Ascending aorta (tissue), 2 donors: ENCODE results near the gene ATP13A3. TPM values are rescaled to one million over a fixed set of nuclear protein-coding genes. Genes with fewer than 3 reads are reported as not detected.

ENCODE experiments used
- DNase-seq, 2 donors: peaks; one replicate each; pipeline ENCODE4 v3.0.0-alpha.2; 2019; ENCODE audit warnings: low spot score in 2 of 2
- H3K27ac ChIP-seq, 2 donors: fragments of 200-600 bp; sonication (generic); one replicate each; pipeline ENCODE4 v1.5.1; 2016 to 2017; ENCODE audit warnings: mild to moderate bottlenecking in 1 of 2
- H3K27me3 ChIP-seq: fragments of 200-600 bp; sonication (generic); one replicate; pipeline ENCODE4 v1.5.1; 2017
- H3K36me3 ChIP-seq, 2 donors: fragments of 200-600 bp; sonication (generic); one replicate each; pipeline ENCODE4 v1.5.1; 2016
- H3K4me1 ChIP-seq, 2 donors: fragments of 200-600 bp; sonication (generic); one replicate each; pipeline ENCODE4 v1.5.1; 2016 to 2017; ENCODE audit warnings: mild to moderate bottlenecking in 1 of 2
- H3K4me3 ChIP-seq, 2 donors: fragments of 200-600 bp; sonication (generic); one replicate each; pipeline ENCODE4 v1.5.1; 2016 to 2017; ENCODE audit warnings: mild to moderate bottlenecking in 1 of 2
- H3K9me3 ChIP-seq, 2 donors: fragments of 200-600 bp; sonication (generic); one replicate each; pipeline ENCODE4 v1.5.1; 2016
- CTCF ChIP-seq, 3 experiments: fragments of 200-600 bp in 2 of 3; fragments of 450-650 bp in 1 of 3; sonication (generic) in 2 of 3; IDR thresholded peaks; one replicate each; pipeline ENCODE4 v1.5.1; 2016 to 2019; ENCODE audit warnings: antibody characterized with exemption in 3 of 3, mild to moderate bottlenecking in 1 of 3, moderate library complexity in 1 of 3
- intact Hi-C: fragments of 100-400 bp; cut with DNase I; formaldehyde crosslinking; loops from one replicate; pipeline ENCODE4 v1.15.1; 2023
- total RNA-seq: library from RNA; depleted of rRNA; stranded (reverse); fragments of >200 nt; gene quantifications from one replicate; pipeline ENCODE4 v1.1.0, GENCODE V29; 2016

The ATP13A3 gene
- total RNA-seq, 1 donor from 2014 or later = 53.6 TPM

- no peaks in the 10 kb centered on the region for H3K27me3 ChIP-seq
- no peaks in the 10 kb centered on the region for H3K36me3 ChIP-seq
- no peak for DNase-seq
- no peak overlapping the region for H3K4me3 ChIP-seq
- no peak overlapping the region for H3K27ac ChIP-seq
- H3K4me1 ChIP-seq = no peaks in the 10 kb centered on the region
- no peak for TF ChIP-seq CTCF (IDR thresholded peaks at IDR 0.05)
- intact Hi-C loops = no loop called here
- H3K9me3 ChIP-seq = no peaks in the 10 kb centered on the region
Measured at GRCh38 chr3:194367992-194368841, 118.6 kb downstream of the ATP13A3 start.

- intact Hi-C loops = no loop called here
- Histone ChIP-seq H3K4me3 (no peak overlapping the region), H3K9me3 (no peaks in the 10 kb centered on the region), H3K36me3 (no peaks in the 10 kb centered on the region), H3K27ac (no peak overlapping the region), H3K4me1 (no peaks in the 10 kb centered on the region), H3K27me3 (no peaks in the 10 kb centered on the region)
- DNase-seq = no peak
- no peak for TF ChIP-seq CTCF (IDR thresholded peaks at IDR 0.05)
Measured at GRCh38 chr3:194365978-194366490, 120.8 kb downstream of the ATP13A3 start.

- intact Hi-C loops = no loop called here
- no peaks in the 10 kb centered on the region for H3K27me3 ChIP-seq
- no peaks in the 10 kb centered on the region for H3K9me3 ChIP-seq
- no peaks in the 10 kb centered on the region for H3K4me1 ChIP-seq
- no peak for DNase-seq
- no peaks in the 10 kb centered on the region for H3K36me3 ChIP-seq
- no peak for TF ChIP-seq CTCF (IDR thresholded peaks at IDR 0.05)
- no peak overlapping the region for H3K4me3 ChIP-seq
- no peak overlapping the region for H3K27ac ChIP-seq
Measured at GRCh38 chr3:194365526-194365925, 121.3 kb downstream of the ATP13A3 start.

GRCh38 chr3:194364652-194365434 is 122.0 kb downstream of the ATP13A3 start:
- Histone ChIP-seq H3K9me3 (no peaks in the 10 kb centered on the region), H3K27ac (no peak overlapping the region), H3K36me3 (no peaks in the 10 kb centered on the region), H3K4me3 (no peak overlapping the region), H3K4me1 (no peaks in the 10 kb centered on the region), H3K27me3 (no peaks in the 10 kb centered on the region)
- DNase-seq = no peak
- intact Hi-C loops = no loop called here
- TF ChIP-seq CTCF (IDR thresholded peaks at IDR 0.05) = no peak

GRCh38 chr3:194364314-194364651 is 122.5 kb downstream of the ATP13A3 start:
- no peaks in the 10 kb centered on the region for H3K27me3 ChIP-seq

More at GRCh38 chr3:194364314-194364651, 122.5 kb downstream of the ATP13A3 start:
- Histone ChIP-seq H3K27ac (no peak overlapping the region), H3K4me3 (no peak overlapping the region), H3K4me1 (no peaks in the 10 kb centered on the region), H3K9me3 (no peaks in the 10 kb centered on the region), H3K36me3 (no peaks in the 10 kb centered on the region)
- no peak for TF ChIP-seq CTCF (IDR thresholded peaks at IDR 0.05)
- DNase-seq = no peak
- intact Hi-C loops = no loop called here
